K562 (cell line): ENCODE results near the gene DHDDS. TPM values are rescaled to one million over a fixed set of nuclear protein-coding genes. Genes with fewer than 3 reads are reported as not detected.

Experiments
- AFF1 ChIP-seq, 2 experiments: fragments of 450-650 bp; IDR thresholded peaks; 2 replicates each; pipeline ENCODE4 v1.6.1; 2018; ENCODE audit warnings: mild to moderate bottlenecking in 2 of 2, low read depth in 1 of 2; ENCODE audit not compliant: partially characterized antibody in 2 of 2
- ARNT ChIP-seq, 2 experiments: fragments of 450-650 bp; IDR thresholded peaks; 2 replicates each; pipeline ENCODE4 v1.6.1; 2016; ENCODE audit warnings: mild to moderate bottlenecking in 1 of 2
- BACH1 ChIP-seq: fragments of 200-800 bp; sonication (Bioruptor generic); IDR thresholded peaks from 2 replicates; pipeline ENCODE4 v1.6.1; 2016; ENCODE audit warnings: missing genetic modification characterization, missing compliant biosample characterization
- HBP1 ChIP-seq: fragments of 450-650 bp; formaldehyde crosslinking; IDR thresholded peaks from 2 replicates; pipeline ENCODE4 v1.4.0; 2022; ENCODE audit warnings: missing genetic modification characterization
- MEF2A ChIP-seq: IDR thresholded peaks from 2 replicates; pipeline ENCODE4 v1.6.1; 2011; ENCODE audit warnings: low read depth, mild to moderate bottlenecking, low read length, moderate library complexity; ENCODE audit not compliant: control insufficient read depth
- MTA1 ChIP-seq: fragments of 450-650 bp; IDR thresholded peaks from 2 replicates; pipeline ENCODE4 v1.6.1; 2017; ENCODE audit warnings: borderline replicate concordance
- NCOR1 ChIP-seq: fragments of 450-650 bp; IDR thresholded peaks from 2 replicates; pipeline ENCODE4 v1.6.1; 2016; ENCODE audit warnings: mild to moderate bottlenecking, moderate library complexity
- NR1H2 ChIP-seq: sonication (generic); formaldehyde crosslinking; IDR thresholded peaks from 2 replicates; pipeline ENCODE4 v1.4.0; 2020; ENCODE audit warnings: mild to moderate bottlenecking, missing genetic modification reagents
- SETDB1 ChIP-seq: IDR thresholded peaks from one replicate; pipeline ENCODE4 v1.6.1; 2012; ENCODE audit warnings: low read length, control low read depth, inconsistent platforms
- SMARCA4 ChIP-seq: fragments of 450-650 bp; IDR thresholded peaks from 2 replicates; pipeline ENCODE4 v1.6.1; 2016
- TCF7 ChIP-seq: sonication (generic); IDR thresholded peaks from 2 replicates; pipeline ENCODE4 v1.6.1; 2016; ENCODE audit warnings: antibody characterized with exemption, borderline replicate concordance
- TRIM28 ChIP-seq: fragments of 450-650 bp; IDR thresholded peaks from 2 replicates; pipeline ENCODE4 v1.6.1; 2017
- ZBTB11 ChIP-seq, 3 experiments: fragments of 200-800 bp in 1 of 3; fragments of 250-450 bp in 1 of 3; fragments of 450-650 bp in 1 of 3; sonication (Bioruptor Pico) in 1 of 3; sonication (Bioruptor generic) in 1 of 3; formaldehyde crosslinking in 1 of 3; IDR thresholded peaks; 2 replicates each; pipeline versions ENCODE4 v1.6.1 to v1.8.0; 2016 to 2022; ENCODE audit warnings: mild to moderate bottlenecking in 2 of 3, missing genetic modification characterization in 2 of 3, missing compliant biosample characterization in 1 of 3, moderate library complexity in 1 of 3
- ZHX1 ChIP-seq: fragments of 150-350 bp; conservative IDR thresholded peaks from 2 replicates; pipeline ENCODE4 v1.6.1; 2014; ENCODE audit warnings: low read length
- ZNF146 ChIP-seq: IDR thresholded peaks from one replicate; pipeline ENCODE4 v1.6.1; 2018; ENCODE audit warnings: missing compliant biosample characterization; ENCODE audit not compliant: unreplicated experiment
- ZNF175 ChIP-seq: fragments of 200-800 bp; sonication (Bioruptor generic); IDR thresholded peaks from 2 replicates; pipeline ENCODE4 v1.6.1; 2016; ENCODE audit warnings: low read depth, mild to moderate bottlenecking, missing genetic modification characterization, missing compliant biosample characterization
- ZNF431 ChIP-seq: sonication (generic); formaldehyde crosslinking; IDR thresholded peaks from 2 replicates; pipeline ENCODE4 v1.8.0; 2022; ENCODE audit warnings: mild to moderate bottlenecking, missing genetic modification reagents
- polyA plus RNA-seq, 8 experiments: library from polyadenylated mRNA; depleted of rRNA in 4 of 8; stranded (reverse) in 5 of 8; unstranded in 3 of 8; fragments of >200 nt; fragmentation: Nextera tagmentation in 2 of 8; fragmentation: Illumina TruSeq in 1 of 8; extraction: Ambion mirVana in 2 of 8; extraction: Trizol in 1 of 8; gene quantifications; 2 replicates each; pipeline versions ENCODE4 v1.2.1 to v1.2.3, GENCODE V29; 2011 to 2014; ENCODE audit warnings: inconsistent platforms in 1 of 8, missing spikeins in 1 of 8
- total RNA-seq, 7 experiments: library from RNA; depleted of rRNA in 6 of 7; stranded (reverse); fragments of >200 nt in 6 of 7; fragmentation: Illumina TruSeq in 2 of 7; extraction: Trizol in 2 of 7; gene quantifications; 2 replicates each; pipeline versions ENCODE4 v1.2.1 to v1.2.3, GENCODE V29; 2011 to 2021; ENCODE audit warnings: low replicate concordance in 1 of 7

DHDDS gene
- total and polyA plus RNA-seq, 9 of the 15 experiments (the other 6 are each of a cell fraction or from before 2014, with no cell fraction given): 33.3 to 55.0 (median 44.3) TPM

- TF ChIP-seq ZHX1 (0 out of 2 replicates have a peak, but pooled peaks have one; percentile 22), NR1H2 (no peak), BACH1 (tag) (no peak), HBP1 (0 out of 2 replicates have a peak, but pooled peaks have one; percentile 12), AFF1 (IDR thresholded peaks at IDR 0.05; ENCODE audit: low read depth in 1 of 2, partially characterized antibody in 2 of 2) (no peak), ZNF146 (CRISPR knock-in tag) (no peak), TCF7 (0 out of 2 replicates have a peak, but pooled peaks have one; percentile 11), ZNF175 (CRISPR knock-in tag) (no peak), MTA1 (no peak), ZNF431 (no peak), SETDB1 (no peak), NCOR1 (peak; percentile 14; the same call in 1 of the 2 replicates), MEF2A (no peak), TRIM28 (no peak), ARNT (IDR thresholded peaks at IDR 0.05) (no peak), SMARCA4 (no peak), ZBTB11 (CRISPR knock-in tag; IDR thresholded peaks at IDR 0.05) (no peak)
Measured at GRCh38 chr1:26391450-26391849, 40.7 kb upstream of the DHDDS start (continued).
